Glomerular endothelial cell (primary cell): ENCODE measurements around the gene DDX54. TPM values are rescaled to one million over a fixed set of nuclear protein-coding genes. Genes with fewer than 3 reads are reported as not detected.

Source experiments
- DNase-seq: peaks from one replicate; pipeline ENCODE4 v3.0.0-alpha.2; 2011; ENCODE audit warnings: low read depth, low spot score; ENCODE audit errors: extremely low read depth
- total RNA-seq: library from RNA; depleted of rRNA; stranded (reverse); fragments of >200 nt; gene quantifications from 2 replicates; pipeline ENCODE4 v1.2.3, GENCODE V29; 2015

The DDX54 gene
- total RNA-seq, 1 donor from 2014 or later, result 57.5 TPM

DNA sequence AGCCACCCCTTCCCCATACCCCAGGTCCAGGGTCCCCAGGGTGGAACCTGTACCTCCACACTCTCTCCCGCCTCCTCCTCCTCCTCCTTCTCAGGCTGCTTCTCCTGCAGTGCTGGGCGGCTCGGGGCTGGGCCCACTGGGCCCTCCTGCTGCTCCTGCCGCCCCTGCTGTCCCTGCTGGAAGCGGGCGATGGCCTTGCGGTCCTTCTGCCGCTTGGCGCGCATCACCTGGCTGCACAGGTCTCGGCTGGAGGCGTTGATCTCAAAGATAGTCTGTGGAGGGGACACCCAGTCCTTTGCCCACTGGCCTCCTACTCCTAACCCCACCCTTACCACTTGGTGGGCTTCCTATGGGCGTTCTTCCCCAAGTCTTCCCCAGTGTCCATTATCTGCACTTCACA lies 21.3 kb downstream of the DDX54 start:
- no peak for DNase-seq

GRCh38 chr12:113163030-113163360 lies 22.3 kb downstream of the DDX54 start:
- no peak for DNase-seq

DNA sequence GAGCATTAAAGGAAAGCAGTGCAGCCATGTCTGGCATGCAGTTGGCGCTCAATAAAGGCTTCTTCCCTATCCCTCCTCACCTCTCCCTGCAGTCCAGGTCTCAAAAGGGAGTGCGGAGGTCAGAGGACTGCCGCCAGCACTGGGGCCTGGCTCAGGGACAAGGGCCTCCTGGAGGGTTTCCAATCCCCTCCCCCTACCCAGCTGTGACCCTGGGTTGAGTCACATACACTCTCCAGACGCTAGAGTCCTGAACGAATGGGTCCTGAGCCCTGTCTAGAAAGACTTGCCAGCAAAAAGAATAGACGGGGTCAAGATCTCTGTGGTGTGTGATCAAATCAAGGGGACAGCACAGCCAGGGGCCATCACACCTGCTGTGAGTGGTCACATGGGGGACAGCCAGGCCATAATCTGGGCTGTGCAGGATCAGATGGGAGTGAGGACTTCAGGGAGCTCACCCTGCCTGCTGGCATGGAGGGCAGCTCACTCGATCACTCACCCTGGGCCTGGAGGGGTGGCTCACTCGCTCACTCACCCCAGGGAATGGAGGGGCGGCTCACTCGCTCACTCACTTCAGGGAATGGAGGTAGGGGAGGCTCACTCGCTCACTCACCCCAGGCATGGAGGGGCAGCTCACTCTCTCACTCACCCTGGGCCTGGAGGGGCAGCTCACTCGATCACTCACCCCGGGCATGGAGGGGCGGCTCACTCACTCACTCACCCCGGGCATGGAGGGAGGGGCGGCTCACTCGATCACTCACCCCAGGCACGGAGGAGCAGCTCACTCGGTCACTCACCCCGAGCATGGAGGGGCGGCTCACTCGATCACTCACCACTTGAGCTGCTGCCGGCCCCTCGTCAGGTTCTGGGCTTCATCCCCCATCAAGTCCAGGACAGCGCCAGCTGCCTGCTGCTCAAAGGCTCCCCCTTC lies 22.9 kb downstream of the DDX54 start:
- no peak for DNase-seq

DNA sequence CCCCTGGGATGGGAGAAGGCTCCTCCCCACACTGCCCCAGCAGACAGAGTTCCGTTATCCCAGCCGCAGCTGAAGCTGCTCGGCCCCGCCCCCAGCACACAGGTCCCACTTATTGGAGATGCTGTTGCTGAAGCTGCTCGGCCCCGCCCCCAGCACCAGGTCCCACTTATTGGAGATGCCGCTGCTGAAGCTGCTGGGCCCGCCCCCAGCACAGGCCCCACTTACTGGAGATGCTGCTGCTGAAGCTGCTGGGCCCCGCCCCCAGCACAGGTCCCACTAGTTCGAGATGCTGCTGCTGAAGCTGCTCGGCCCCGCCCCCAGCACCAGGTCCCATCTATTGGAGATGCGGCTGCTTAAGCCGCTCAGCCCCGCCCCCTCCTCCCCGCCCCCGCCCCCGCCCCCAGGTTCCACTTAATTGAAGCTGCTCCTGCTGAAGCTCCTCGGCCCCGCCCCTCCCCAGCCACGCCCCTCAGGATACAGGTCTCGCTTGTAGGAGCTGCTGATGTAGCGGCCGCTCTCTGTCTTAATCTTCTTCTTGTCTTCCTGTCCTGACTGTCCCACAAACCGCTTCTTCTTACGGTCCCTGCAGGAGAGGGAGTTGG lies 23.8 kb downstream of the DDX54 start:
- no peak for DNase-seq

GRCh38 chr12:113159937-113160336 lies 25.3 kb downstream of the DDX54 start:
- no peak for DNase-seq

DNA sequence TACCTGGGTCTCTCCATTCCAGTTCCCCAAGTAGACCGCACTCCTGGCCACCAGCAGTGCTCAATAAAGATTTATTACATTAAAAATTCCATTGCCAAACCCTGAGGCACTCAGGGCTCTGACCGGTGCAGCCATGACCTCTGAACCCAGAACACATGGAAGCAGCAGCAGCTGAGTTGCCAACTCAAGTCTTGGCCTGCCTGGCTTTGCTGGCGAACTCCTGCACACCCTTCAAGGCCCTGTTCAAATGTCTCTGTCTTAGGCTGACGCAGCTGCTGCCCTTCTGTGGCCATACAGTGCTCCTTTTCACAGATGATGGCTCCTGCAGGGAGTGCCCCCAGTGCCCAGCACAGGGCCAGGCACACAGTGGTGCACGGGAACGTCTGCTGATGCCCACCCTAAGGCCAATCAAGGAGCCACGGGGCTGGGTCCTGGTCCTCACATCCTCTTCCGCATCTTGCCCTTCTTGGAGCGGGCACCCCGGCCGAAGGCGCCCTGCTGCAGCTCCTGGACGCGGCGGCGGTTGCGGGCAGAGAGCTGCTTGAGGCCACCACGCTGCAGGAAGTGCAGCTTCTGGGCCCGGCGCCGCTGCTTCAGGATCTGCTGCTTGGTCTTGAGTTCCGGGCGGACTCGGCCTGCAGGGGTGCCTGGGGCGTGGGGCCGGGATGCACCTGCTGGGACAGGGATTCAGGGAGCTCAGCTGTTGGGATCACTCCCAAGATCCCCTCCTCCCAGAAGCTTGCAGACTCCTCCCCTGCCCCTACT lies 26.7 kb downstream of the DDX54 start:
- no peak for DNase-seq

DNA sequence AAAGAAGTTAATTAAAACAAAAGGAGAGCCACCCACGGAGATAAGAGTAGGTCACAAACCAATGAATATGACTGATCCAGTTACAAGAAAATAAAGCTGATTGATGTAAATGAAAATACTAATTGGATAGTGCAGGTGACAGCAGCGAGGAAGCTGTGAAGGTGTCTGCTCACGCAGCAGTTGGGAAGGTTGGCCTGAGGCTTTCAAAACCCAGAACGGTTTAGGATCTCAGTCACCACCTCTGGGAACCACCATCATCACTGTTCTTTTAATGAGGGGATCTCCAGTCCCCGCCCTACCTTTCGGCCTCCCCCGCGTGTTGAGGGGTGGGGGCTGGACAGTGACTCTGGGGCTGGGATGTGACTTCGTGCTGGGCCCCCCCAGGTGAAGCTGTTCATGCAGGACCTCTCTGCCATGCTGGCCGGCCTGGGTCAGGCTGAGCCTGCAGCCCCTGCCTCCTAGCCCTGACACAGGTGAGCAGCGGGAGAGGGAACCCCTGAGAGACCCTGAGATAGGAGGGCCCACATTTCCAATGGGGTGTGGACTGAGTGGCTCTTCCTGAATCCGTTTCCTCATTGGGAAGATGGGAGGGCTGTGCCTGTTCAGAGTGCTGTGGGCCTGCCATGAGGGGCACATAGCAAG lies 27.9 kb downstream of the DDX54 start:
- DNase-seq, result no peak

DNA sequence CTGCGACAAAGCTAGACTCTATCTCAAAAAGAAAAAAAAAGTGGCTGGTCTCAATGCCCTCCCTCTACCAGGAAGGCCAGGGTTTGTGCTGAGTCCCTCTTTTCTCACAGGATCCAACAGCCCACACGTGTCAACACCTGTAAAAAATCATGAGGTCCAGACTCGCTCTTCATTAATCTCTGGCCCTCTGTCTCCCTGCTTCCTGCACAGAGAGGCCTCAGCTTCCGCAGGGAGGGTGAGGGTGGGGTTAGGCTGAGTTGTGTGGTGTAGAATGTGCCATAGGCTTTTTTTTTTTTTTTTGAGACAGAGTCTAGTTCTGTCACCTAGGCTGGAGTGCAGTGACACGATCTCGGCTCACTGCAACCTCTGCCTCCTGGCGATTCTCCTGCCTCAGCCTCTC lies 29.6 kb downstream of the DDX54 start:
- no peak for DNase-seq

DNA sequence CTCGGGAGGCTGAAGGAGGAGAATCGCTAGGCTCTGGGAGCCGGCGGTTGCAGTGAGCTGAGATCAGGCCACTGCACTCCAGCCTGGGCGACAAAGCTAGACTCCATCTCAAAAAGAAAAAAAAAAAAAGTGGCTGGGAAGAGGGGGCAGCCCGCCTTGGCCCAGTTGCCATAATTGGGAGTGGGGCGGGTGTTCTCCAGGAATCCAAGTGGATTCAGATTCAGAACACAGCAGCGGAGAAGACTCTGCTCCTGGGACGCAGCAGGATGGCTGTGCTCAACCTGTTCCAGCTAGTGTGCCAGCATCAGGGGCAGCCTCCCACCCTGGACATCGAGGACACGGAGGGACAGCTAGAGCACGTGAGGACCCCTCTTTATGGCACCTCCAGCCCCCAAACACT lies 30.2 kb downstream of the DDX54 start:
- no peak for DNase-seq

- no peak for DNase-seq
Observed at GRCh38 chr12:113154351-113154973, 30.8 kb downstream of the DDX54 start.

GRCh38 chr12:113152835-113153814 lies 32.2 kb downstream of the DDX54 start:
- no peak for DNase-seq

DNA sequence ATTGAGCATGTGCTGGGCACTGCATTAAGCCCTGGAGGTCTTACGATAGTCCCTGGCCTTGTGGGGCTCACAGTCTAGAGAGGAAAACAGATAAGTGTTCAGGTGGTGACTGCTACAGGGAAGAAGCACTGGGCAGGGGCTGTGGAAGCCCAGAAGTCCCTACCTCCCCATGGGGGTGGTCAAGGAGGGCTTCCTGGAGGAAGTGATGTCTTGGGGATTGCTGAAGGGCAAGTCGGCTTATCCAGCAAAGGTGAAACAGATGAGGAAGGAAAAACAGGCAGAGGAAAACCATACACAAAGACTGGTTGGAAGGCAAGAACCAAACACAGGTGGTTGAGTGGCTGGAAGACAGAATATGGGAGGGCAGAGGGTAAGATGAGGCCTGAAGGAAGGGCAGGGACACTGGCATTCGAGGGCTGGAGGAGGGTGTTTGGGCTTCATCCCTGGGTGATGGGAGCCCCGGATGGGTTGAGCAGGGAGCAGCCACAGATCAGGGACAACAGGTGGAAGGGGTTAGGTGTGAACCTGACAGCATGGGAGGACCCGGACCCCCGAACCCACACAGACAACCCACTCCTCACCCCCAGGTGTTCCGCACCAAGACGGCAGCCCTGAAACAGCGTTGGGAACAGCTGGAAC lies 33.0 kb downstream of the DDX54 start:
- no peak for DNase-seq

DNA sequence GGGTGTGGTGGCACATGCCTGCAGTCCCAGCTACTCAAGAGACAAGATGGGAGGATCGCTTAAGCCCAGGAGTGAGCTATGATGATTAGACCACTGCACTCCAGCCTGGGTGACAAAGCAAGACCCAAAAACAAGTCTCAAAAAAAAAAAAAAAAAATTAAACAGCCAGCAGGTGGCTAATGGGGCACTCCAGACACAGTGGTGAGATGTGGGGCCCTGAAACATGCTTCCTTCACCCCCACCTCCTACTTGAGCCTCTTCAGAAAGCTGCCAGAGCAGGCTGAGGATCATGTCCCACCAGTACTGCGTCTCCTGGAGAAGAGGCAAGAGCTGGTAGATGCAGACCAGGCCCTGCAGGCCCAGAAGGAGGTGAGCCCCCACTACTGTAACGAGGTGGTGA lies 33.6 kb downstream of the DDX54 start:
- DNase-seq, result no peak

DNA sequence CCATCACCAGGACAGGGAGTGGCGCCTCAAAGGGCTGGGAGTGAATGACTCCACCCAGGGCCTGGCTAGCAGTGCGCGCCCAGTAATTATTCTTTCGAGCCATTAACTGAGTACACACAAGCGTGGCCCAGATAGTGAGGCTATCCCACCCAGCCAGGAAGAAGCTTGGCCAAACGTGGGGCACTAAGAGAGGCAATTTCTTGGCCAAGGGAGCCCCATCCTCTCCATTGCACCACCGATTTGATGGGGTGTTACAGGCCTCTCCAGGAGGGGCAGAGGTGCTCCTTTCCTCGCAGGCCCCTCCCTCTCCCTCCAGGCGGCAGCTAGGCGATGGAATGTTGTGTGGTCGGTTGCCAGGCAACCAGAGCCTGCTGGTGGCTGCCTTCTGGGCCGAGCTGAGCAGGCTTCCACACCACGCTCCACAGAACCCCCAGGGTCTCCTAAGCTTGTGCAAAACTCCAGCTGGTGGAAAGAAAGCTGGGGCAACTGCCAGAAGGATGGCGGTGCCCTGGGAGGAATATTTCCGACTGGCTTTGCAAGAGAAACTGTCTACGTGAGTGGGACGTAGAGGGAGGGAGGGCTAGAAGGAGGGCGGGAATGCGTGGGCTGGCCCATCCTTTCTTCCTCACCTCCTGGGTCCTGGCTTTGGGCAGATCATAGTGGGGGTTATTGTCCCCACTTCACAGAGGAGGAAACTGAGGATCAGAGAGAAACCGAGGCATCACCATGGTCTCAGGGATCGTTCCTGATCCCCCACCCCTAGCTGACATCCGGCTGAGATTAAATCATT lies 35.7 kb downstream of the DDX54 start, which contains the start of gene CFAP73:
CFAP73 (plus strand) TSS at position 364 of the 790 bp plus-strand sequence; CDS start at position 498, 134 bp downstream.
- DNase-seq, result no peak

DNA sequence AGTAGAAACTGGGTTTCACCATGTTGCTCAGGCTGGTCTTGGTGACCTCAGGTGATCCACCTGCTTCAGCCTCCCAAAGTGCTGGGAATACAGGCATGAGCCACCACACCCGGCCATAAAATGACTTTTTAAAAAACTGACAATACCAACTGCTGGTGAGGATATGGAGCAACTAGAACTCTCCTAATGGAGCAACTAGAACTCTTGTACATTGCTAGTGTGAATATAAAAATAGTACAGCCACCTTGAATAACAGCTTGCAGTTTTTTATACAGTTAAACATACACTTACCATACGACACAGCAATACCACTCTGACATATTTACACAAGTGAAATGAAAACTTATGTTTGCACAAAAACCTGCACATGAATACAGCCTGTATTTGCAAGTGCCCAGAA lies 38.3 kb downstream of the DDX54 start:
- no peak for DNase-seq

DNA sequence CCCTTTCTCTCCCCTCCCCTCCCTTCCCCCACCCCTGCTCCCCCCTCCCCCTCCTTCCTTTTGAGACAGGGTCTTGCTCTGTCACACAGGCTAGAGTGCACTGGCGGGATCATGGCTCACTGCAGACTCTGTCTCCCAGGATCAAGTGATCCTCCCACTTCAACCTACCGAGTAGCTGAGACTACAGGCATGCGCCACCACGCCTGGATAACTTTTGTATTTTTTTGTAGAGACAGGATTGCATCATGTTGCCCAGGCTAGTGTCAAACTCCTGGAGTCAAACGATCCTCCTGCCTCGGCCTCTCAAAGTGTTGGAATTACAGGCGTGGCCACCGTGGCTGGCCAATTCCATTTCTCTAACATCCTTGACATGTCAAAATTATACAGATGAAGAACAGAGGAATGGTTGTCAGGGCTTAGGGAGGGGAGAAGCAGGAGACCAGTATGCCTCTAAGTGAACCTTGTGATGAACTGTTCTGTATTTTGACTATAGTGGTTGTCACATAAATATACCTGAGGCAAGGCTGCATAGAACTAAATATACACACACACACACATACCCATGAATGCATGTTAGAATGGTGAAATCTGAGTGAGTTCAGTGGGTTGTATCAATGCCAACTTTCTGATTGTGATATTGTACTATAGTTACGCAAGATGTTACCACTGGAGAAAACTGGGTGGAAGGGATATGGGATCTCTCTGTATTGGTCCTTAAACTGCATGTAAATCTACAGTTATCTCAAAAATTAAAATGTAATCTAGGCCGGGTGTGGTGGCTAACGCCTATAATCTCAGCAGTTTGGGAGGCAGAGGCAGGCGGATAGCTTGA lies 39.3 kb downstream of the DDX54 start:
- DNase-seq, result no peak

DNA sequence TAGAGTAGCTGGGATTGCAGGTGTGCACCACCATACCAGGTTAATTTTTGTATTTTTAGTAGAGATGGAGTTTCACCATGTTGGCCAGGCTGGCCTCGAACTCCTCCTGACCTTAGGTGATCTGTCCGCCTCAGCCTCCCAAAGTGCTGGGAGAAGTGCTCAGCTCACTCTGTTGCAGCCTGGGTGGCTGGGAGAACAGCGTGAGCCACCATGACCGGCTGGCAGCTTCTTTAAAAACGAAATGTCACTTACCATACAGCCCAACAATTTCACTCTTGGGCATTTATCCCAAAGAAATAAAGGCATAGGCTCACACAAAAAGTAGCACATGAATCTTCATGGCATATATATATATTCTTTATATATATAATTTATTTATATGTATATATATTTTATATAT lies 40.5 kb downstream of the DDX54 start:
- DNase-seq, result no peak
